Amniotic stem cell (primary cell): Measurements from ENCODE around the gene ELMO1.

Experiments
- DNase-seq: peaks from one replicate; lab custom pipeline; 2025; lab: John Stamatoyannopoulos, UW

ELMO1 gene

GRCh38 chr7:37408291-37409228 lies 40.1 kb downstream of the ELMO1 start:
- no peak for DNase-seq

- DNase-seq = no peak
Measured at GRCh38 chr7:37405603-37406122, 43.0 kb downstream of the ELMO1 start.

GRCh38 chr7:37405128-37405527 lies 43.5 kb downstream of the ELMO1 start:
- DNase-seq = no peak

- no peak for DNase-seq
Measured at GRCh38 chr7:37399876-37400421, 48.7 kb downstream of the ELMO1 start.

GRCh38 chr7:37398403-37398802 lies 50.3 kb downstream of the ELMO1 start:
- DNase-seq = no peak

- no peak for DNase-seq
Measured at GRCh38 chr7:37395618-37396259, 52.9 kb downstream of the ELMO1 start.

- no peak for DNase-seq
Measured at GRCh38 chr7:37394158-37394557, 54.5 kb downstream of the ELMO1 start.

GRCh38 chr7:37393476-37393875 lies 55.2 kb downstream of the ELMO1 start:
- no peak for DNase-seq

GRCh38 chr7:37392673-37393017 lies 56.0 kb downstream of the ELMO1 start:
- DNase-seq = no peak

- DNase-seq = no peak
Measured at GRCh38 chr7:37391791-37392672, 56.6 kb downstream of the ELMO1 start.

GRCh38 chr7:37390114-37390513 lies 58.5 kb downstream of the ELMO1 start:
- no peak for DNase-seq

- no peak for DNase-seq
Measured at GRCh38 chr7:37388811-37389210, 59.9 kb downstream of the ELMO1 start.

- DNase-seq = no peak
Measured at GRCh38 chr7:37385787-37386186, 62.9 kb downstream of the ELMO1 start.

GRCh38 chr7:37382546-37383088 lies 66.0 kb downstream of the ELMO1 start:
- no peak for DNase-seq

- DNase-seq = no peak
Measured at GRCh38 chr7:37380831-37381230, 67.8 kb downstream of the ELMO1 start.

GRCh38 chr7:37379546-37380277 lies 69.0 kb downstream of the ELMO1 start:
- DNase-seq = no peak

- DNase-seq = no peak
Measured at GRCh38 chr7:37377231-37377630, 71.4 kb downstream of the ELMO1 start.

GRCh38 chr7:37376386-37376785 lies 72.3 kb downstream of the ELMO1 start:
- DNase-seq = no peak

- no peak for DNase-seq
Measured at GRCh38 chr7:37372750-37373149, 75.9 kb downstream of the ELMO1 start.

- DNase-seq = no peak
Measured at GRCh38 chr7:37371755-37372154, 76.9 kb downstream of the ELMO1 start.

GRCh38 chr7:37369906-37370305 lies 78.8 kb downstream of the ELMO1 start:
- no peak for DNase-seq
